DND-41 (cell line): ENCODE data around the gene PC.

Source experiments
- ATAC-seq: fragments of 200-7000 bp; cut with Tn5 transposase; 3 replicates; pipeline ENCODE4 v1.9.1; 2021; ENCODE audit warnings: low read depth; ENCODE audit not compliant: insufficient read depth
- DNase-seq: peaks from one replicate; pipeline ENCODE4 v3.0.0-alpha.2; 2020
- H2AFZ ChIP-seq: 2 replicates; pipeline ENCODE4 v1.6.0; 2012; ENCODE audit warnings: low read depth, low read length
- H3K27ac ChIP-seq: 2 replicates; pipeline ENCODE4 v1.5.1; 2012; ENCODE audit warnings: low read length, inconsistent platforms
- H3K27me3 ChIP-seq: fragments of 200-600 bp; sonication (generic); 2 replicates; pipeline ENCODE4 v1.6.0; 2012; ENCODE audit warnings: low read length, mild to moderate bottlenecking, inconsistent platforms; ENCODE audit not compliant: insufficient read depth, poor library complexity
- H3K36me3 ChIP-seq: 2 replicates; pipeline ENCODE4 v1.5.1; 2012; ENCODE audit warnings: low read length, inconsistent platforms; ENCODE audit not compliant: insufficient read depth
- H3K4me1 ChIP-seq: 2 replicates; pipeline ENCODE4 v1.5.1; 2012; ENCODE audit warnings: mild to moderate bottlenecking, low read length; ENCODE audit not compliant: insufficient read depth
- H3K4me2 ChIP-seq: 2 replicates; pipeline ENCODE4 v1.6.0; 2012; ENCODE audit warnings: mild to moderate bottlenecking, moderate library complexity, low read length, inconsistent platforms; ENCODE audit not compliant: insufficient read depth
- H3K4me3 ChIP-seq, 2 experiments: fragments of 200-600 bp in 1 of 2; shearing (Covaris generic) in 1 of 2; 2 replicates each; pipeline ENCODE4 v1.5.1; 2012 to 2016; ENCODE audit warnings: inconsistent platforms in 2 of 2, low read length in 2 of 2, mild to moderate bottlenecking in 2 of 2, low read depth in 1 of 2, moderate library complexity in 1 of 2
- H3K79me2 ChIP-seq: 2 replicates; pipeline ENCODE4 v1.6.0; 2012; ENCODE audit warnings: low read length, inconsistent platforms; ENCODE audit not compliant: insufficient read depth
- H3K9ac ChIP-seq: 2 replicates; pipeline ENCODE4 v1.6.0; 2012; ENCODE audit warnings: low read depth, mild to moderate bottlenecking, inconsistent platforms, low read length, moderate library complexity
- H3K9me3 ChIP-seq: 2 replicates; pipeline ENCODE4 v1.5.1; 2012; ENCODE audit warnings: low read length, moderate library complexity, mild to moderate bottlenecking, inconsistent platforms; ENCODE audit not compliant: insufficient read depth, severe bottlenecking
- H4K20me1 ChIP-seq: 2 replicates; pipeline ENCODE4 v1.6.0; 2012; ENCODE audit warnings: low read length; ENCODE audit not compliant: insufficient read depth
- CTCF ChIP-seq: IDR thresholded peaks from 2 replicates; pipeline ENCODE4 v1.5.1; 2012; ENCODE audit warnings: borderline replicate concordance, low read length, moderate library complexity, mild to moderate bottlenecking; ENCODE audit not compliant: poor library complexity, severe bottlenecking; ENCODE audit errors: extremely low read depth
- EZH2 ChIP-seq: IDR thresholded peaks from 3 replicates; pipeline ENCODE4 v1.6.1; 2012; ENCODE audit warnings: borderline replicate concordance, low read depth, mild to moderate bottlenecking, moderate library complexity, low read length, inconsistent platforms; ENCODE audit not compliant: severe bottlenecking

PC gene

GRCh38 chr11:66840317-66841091 lies 117.7 kb downstream of the PC start:
- peaks cover 52% of the 10 kb centered on the region for H3K36me3 ChIP-seq
- no peak for ATAC-seq
- peak overlapping the region; percentile 30; the same call in 1 of the 2 replicates for H3K27ac ChIP-seq
- no peaks in the 10 kb centered on the region for H3K9me3 ChIP-seq
- no peak overlapping the region for H2AFZ ChIP-seq
- 0 out of 2 replicates have a peak overlapping the region, but pooled peaks have one; percentile 12 for H3K4me2 ChIP-seq
- peaks cover 40% of the 10 kb centered on the region for H3K4me1 ChIP-seq
- H3K27me3 ChIP-seq, result no peaks in the 10 kb centered on the region
- TF ChIP-seq CTCF (no peak), EZH2 (no peak)
- H3K9ac ChIP-seq, result no peak overlapping the region; the same call in 1 of the 2 replicates
- H3K4me3 ChIP-seq, result no peak overlapping the region
- H3K79me2 ChIP-seq, result peaks cover 60% of the 10 kb centered on the region
- H4K20me1 ChIP-seq, result peaks cover 45% of the 10 kb centered on the region
- no peak for DNase-seq

- Histone ChIP-seq H2AFZ (no peak overlapping the region), H3K36me3 (peaks cover 27% of the 10 kb centered on the region), H3K9me3 (no peaks in the 10 kb centered on the region), H3K4me3 (no peak overlapping the region), H3K27me3 (no peaks in the 10 kb centered on the region), H3K79me2 (peaks cover 18% of the 10 kb centered on the region), H3K4me1 (peaks cover 8% of the 10 kb centered on the region), H3K4me2 (no peak overlapping the region), H4K20me1 (peaks cover 21% of the 10 kb centered on the region), H3K9ac (no peak overlapping the region), H3K27ac (no peak overlapping the region)
- DNase-seq (no peak), ATAC-seq (no peak)
- no peak for TF ChIP-seq EZH2
- TF ChIP-seq CTCF, result no peak
Observed at GRCh38 chr11:66835768-66836405, 122.3 kb downstream of the PC start.

GRCh38 chr11:66834943-66835342 lies 123.2 kb downstream of the PC start:
- Histone ChIP-seq H3K9me3 (no peaks in the 10 kb centered on the region), H3K79me2 (peaks cover 9% of the 10 kb centered on the region), H3K36me3 (peaks cover 18% of the 10 kb centered on the region), H3K4me2 (no peak overlapping the region), H3K9ac (no peak overlapping the region), H3K27me3 (no peaks in the 10 kb centered on the region), H3K4me1 (no peaks in the 10 kb centered on the region), H2AFZ (no peak overlapping the region), H3K4me3 (no peak overlapping the region), H3K27ac (no peak overlapping the region), H4K20me1 (peaks cover 12% of the 10 kb centered on the region; the same call in 1 of the 2 replicates)
- no peak for DNase-seq
- TF ChIP-seq EZH2, result no peak
- TF ChIP-seq CTCF, result no peak
- no peak for ATAC-seq
